GM18499 (cell line): Measurements from ENCODE around the gene CARM1.

ENCODE experiments used
- ATAC-seq: cut with Tn5 transposase; IDR thresholded peaks from one replicate; pipeline ENCODE4 v1.9.1; 2021; ENCODE audit warnings: moderate number of reproducible peaks; ENCODE audit not compliant: insufficient read depth, unreplicated experiment

Gene CARM1

GRCh38 chr19:10896851-10897526 lies 25.6 kb downstream of the CARM1 start:
- ATAC-seq, result no peak

- ATAC-seq, result no peak
Observed at GRCh38 chr19:10898633-10899032, 27.3 kb downstream of the CARM1 start.

- no peak for ATAC-seq
Observed at GRCh38 chr19:10899151-10899653, 27.8 kb downstream of the CARM1 start.

- ATAC-seq, result no peak
Observed at GRCh38 chr19:10907925-10908324, 36.6 kb downstream of the CARM1 start.

- no peak for ATAC-seq
Observed at GRCh38 chr19:10908380-10908960, 37.1 kb downstream of the CARM1 start.

GRCh38 chr19:10911579-10912363 lies 40.4 kb downstream of the CARM1 start:
- ATAC-seq, result no peak

GRCh38 chr19:10912619-10913018 lies 41.3 kb downstream of the CARM1 start:
- ATAC-seq, result no peak

GRCh38 chr19:10913716-10914340 lies 42.5 kb downstream of the CARM1 start:
- no peak for ATAC-seq

- no peak for ATAC-seq
Observed at GRCh38 chr19:10915130-10916091, 44.1 kb downstream of the CARM1 start.

- no peak for ATAC-seq
Observed at GRCh38 chr19:10916602-10917001, 45.2 kb downstream of the CARM1 start.

- ATAC-seq, result no peak
Observed at GRCh38 chr19:10918359-10918758, 47.0 kb downstream of the CARM1 start.

GRCh38 chr19:10919352-10920287 lies 48.3 kb downstream of the CARM1 start:
- ATAC-seq, result no peak

- no peak for ATAC-seq
Observed at GRCh38 chr19:10920288-10920655, 48.9 kb downstream of the CARM1 start.

- ATAC-seq, result no peak
Observed at GRCh38 chr19:10920781-10921180, 49.4 kb downstream of the CARM1 start.

GRCh38 chr19:10921199-10921909 lies 50.0 kb downstream of the CARM1 start:
- ATAC-seq, result no peak

GRCh38 chr19:10921910-10922637 lies 50.7 kb downstream of the CARM1 start:
- ATAC-seq, result no peak

- no peak for ATAC-seq
Observed at GRCh38 chr19:10922638-10923014, 51.3 kb downstream of the CARM1 start.
